OCI-LY1 (cell line): ENCODE measurements around the gene RASA3.

ENCODE experiments used
- H2AFZ ChIP-seq: fragments of 200-600 bp; sonication (generic), shearing (Covaris generic); 2 replicates; pipeline ENCODE4 v1.6.0; 2014; ENCODE audit warnings: antibody characterized with exemption, mild to moderate bottlenecking, low read length
- H3F3A ChIP-seq: fragments of 200-600 bp; sonication (generic), shearing (Covaris generic); 2 replicates; pipeline ENCODE4 v1.6.0; 2014; ENCODE audit warnings: mild to moderate bottlenecking, antibody characterized with exemption, low read length, moderate library complexity; ENCODE audit not compliant: insufficient read depth
- H3K27ac ChIP-seq: fragments of 200-600 bp; sonication (generic); 2 replicates; pipeline ENCODE4 v1.5.1; 2014; ENCODE audit warnings: low read length, mixed run types, mild to moderate bottlenecking, low read depth; ENCODE audit not compliant: poor library complexity, severe bottlenecking
- H3K27me3 ChIP-seq: fragments of 200-600 bp; sonication (generic); 2 replicates; pipeline ENCODE4 v1.6.0; 2014; ENCODE audit warnings: antibody characterized with exemption, mild to moderate bottlenecking, low read length, moderate library complexity; ENCODE audit not compliant: insufficient read depth
- H3K36me3 ChIP-seq: fragments of 200-600 bp; sonication (generic); 2 replicates; pipeline ENCODE4 v1.6.1; 2014; ENCODE audit warnings: mild to moderate bottlenecking, antibody characterized with exemption, low read length, moderate library complexity, mixed read lengths; ENCODE audit not compliant: insufficient read depth
- H3K4me1 ChIP-seq: fragments of 200-600 bp; sonication (generic); 2 replicates; pipeline ENCODE4 v1.5.1; 2014; ENCODE audit warnings: mild to moderate bottlenecking, low read length, moderate library complexity; ENCODE audit not compliant: insufficient read depth, severe bottlenecking
- H3K4me2 ChIP-seq: fragments of 200-600 bp; sonication (generic), shearing (Covaris generic); 2 replicates; pipeline ENCODE4 v1.6.1; 2014; ENCODE audit warnings: low read length
- H3K4me3 ChIP-seq: fragments of 200-600 bp; sonication (generic); 2 replicates; pipeline ENCODE4 v1.5.1; 2014; ENCODE audit warnings: low read length, low read depth, mild to moderate bottlenecking, mixed read lengths; ENCODE audit not compliant: poor library complexity, severe bottlenecking
- H3K79me2 ChIP-seq: fragments of 200-600 bp; shearing (Covaris generic); 2 replicates; pipeline ENCODE4 v1.6.1; 2016; ENCODE audit warnings: mixed run types, low read length, mixed read lengths; ENCODE audit not compliant: insufficient read depth
- H3K9ac ChIP-seq: fragments of 200-600 bp; sonication (generic), shearing (Covaris generic); 2 replicates; pipeline ENCODE4 v1.6.1; 2014; ENCODE audit warnings: mild to moderate bottlenecking, low read length, mixed read lengths
- H3K9me2 ChIP-seq: fragments of 200-600 bp; sonication (generic), shearing (Covaris generic); 2 replicates; pipeline ENCODE4 v1.6.1; 2014; ENCODE audit warnings: low read depth, mild to moderate bottlenecking, low read length, mixed read lengths
- H3K9me3 ChIP-seq: fragments of 200-600 bp; shearing (Covaris generic); 2 replicates; pipeline ENCODE4 v1.6.1; 2014; ENCODE audit warnings: low read length, mixed read lengths
- H4K20me1 ChIP-seq: fragments of 200-600 bp; sonication (generic), shearing (Covaris generic); 2 replicates; pipeline ENCODE4 v1.6.0; 2016; ENCODE audit warnings: mild to moderate bottlenecking, low read length; ENCODE audit not compliant: insufficient read depth
- CTCF ChIP-seq: fragments of 200-600 bp; sonication (generic), shearing (Covaris generic); IDR thresholded peaks from 2 replicates; pipeline ENCODE4 v1.5.1; 2017; ENCODE audit warnings: mild to moderate bottlenecking, antibody characterized with exemption, low read length, moderate library complexity, mixed read lengths
- EZH2 ChIP-seq: fragments of 200-600 bp; sonication (generic), shearing (Covaris generic); IDR thresholded peaks from 2 replicates; pipeline ENCODE4 v1.8.0; 2017; ENCODE audit warnings: borderline replicate concordance, mixed run types, mild to moderate bottlenecking, antibody characterized with exemption, low read length, moderate library complexity, mixed read lengths

The RASA3 gene

DNA sequence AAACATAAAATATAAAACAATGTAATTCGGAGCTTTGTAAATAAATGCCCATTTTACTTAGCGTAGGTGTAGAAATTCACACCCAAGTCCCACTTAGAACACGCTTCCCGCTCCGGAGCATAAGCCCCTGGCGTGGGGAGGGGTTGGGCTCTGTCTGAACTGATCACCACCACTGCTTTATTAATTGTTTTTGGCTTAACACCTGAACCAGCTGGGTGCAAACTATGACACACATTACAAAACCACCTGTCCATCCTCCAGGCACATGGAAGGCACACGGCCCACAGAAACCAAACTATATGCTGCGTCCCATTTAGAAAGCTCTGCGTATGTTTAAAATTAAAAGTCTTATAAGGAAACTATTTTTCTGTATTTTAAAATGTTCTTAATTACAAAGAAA is 25.9 kb downstream of the RASA3 start:
- Histone ChIP-seq H3K4me2 (no peak overlapping the region), H3F3A (no peaks in the 10 kb centered on the region; the same call in 1 of the 2 replicates), H3K9me2 (no peaks in the 10 kb centered on the region), H3K79me2 (no peaks in the 10 kb centered on the region), H3K27ac (no peak overlapping the region), H2AFZ (no peak overlapping the region), H3K4me3 (no peak overlapping the region), H3K36me3 (no peaks in the 10 kb centered on the region), H4K20me1 (no peaks in the 10 kb centered on the region), H3K27me3 (no peaks in the 10 kb centered on the region), H3K4me1 (peaks cover 37% of the 10 kb centered on the region), H3K9me3 (no peaks in the 10 kb centered on the region), H3K9ac (no peak overlapping the region)
- TF ChIP-seq EZH2 (no peak), CTCF (no peak)

- Histone ChIP-seq H3F3A (no peaks in the 10 kb centered on the region; the same call in 1 of the 2 replicates), H3K9me2 (no peaks in the 10 kb centered on the region), H2AFZ (no peak overlapping the region), H3K79me2 (no peaks in the 10 kb centered on the region), H3K9me3 (no peaks in the 10 kb centered on the region), H3K4me2 (no peak overlapping the region), H3K36me3 (no peaks in the 10 kb centered on the region), H3K4me1 (peaks cover 40% of the 10 kb centered on the region), H3K9ac (no peak overlapping the region), H3K27ac (no peak overlapping the region), H4K20me1 (no peaks in the 10 kb centered on the region), H3K4me3 (no peak overlapping the region), H3K27me3 (no peaks in the 10 kb centered on the region)
- TF ChIP-seq CTCF = no peak
- TF ChIP-seq EZH2 = no peak
These were observed 26.8 kb downstream of the RASA3 start for GRCh38 chr13:114105521-114106225.

DNA sequence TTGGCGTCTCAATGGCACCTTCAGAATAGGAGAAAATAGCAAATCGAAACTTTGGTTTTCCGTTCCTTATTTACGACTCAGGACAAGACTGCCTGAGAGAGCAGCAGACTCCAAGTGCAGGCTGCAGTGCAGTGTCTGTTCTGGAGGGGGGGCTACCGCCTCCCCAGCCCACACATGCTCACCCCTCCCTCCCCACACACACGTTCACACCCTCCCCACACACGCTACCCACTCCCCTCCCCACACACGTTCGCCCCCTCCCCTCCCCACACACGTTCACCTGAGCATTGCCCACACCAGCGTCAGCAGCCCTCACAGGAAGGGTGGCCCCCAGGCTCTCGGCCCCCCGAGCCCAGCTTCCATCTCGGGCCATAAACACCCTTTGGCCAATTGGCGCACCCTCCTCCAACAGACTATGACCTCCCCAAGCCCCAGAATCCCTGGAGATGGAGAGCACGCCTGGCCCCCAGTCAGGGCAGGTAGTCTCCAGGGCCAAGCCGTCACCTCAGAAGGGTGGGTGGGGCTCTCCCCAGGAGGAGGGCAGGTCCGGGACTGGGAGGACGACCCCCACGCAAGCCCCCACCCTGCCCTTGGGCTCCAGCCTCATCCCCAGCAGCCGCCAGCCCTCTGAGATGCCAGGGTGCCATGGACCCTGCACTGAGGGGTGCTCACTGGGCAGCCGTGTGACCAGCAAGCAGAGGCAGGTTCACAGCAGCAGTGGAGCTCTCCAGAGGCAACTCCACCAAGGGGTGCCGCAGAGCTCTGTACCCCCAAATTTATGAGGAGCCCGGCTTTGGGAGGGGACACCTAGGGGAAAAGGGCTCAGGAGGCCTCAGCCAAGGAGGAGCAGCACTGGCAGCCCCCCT is 27.5 kb downstream of the RASA3 start:
- H3K36me3 ChIP-seq = no peaks in the 10 kb centered on the region

More for the DNA sequence above, 27.5 kb downstream of the RASA3 start:
- Histone ChIP-seq H3K9ac (no peak overlapping the region), H3K9me3 (no peaks in the 10 kb centered on the region), H3K4me2 (no peak overlapping the region), H2AFZ (no peak overlapping the region), H4K20me1 (no peaks in the 10 kb centered on the region), H3K9me2 (no peaks in the 10 kb centered on the region), H3F3A (no peaks in the 10 kb centered on the region), H3K4me3 (no peak overlapping the region), H3K27ac (no peak overlapping the region), H3K79me2 (no peaks in the 10 kb centered on the region), H3K27me3 (no peaks in the 10 kb centered on the region), H3K4me1 (peaks cover 40% of the 10 kb centered on the region)
- TF ChIP-seq CTCF (no peak), EZH2 (no peak)
